Smooth muscle cell of the coronary artery (primary cell): ENCODE data around the gene DAGLA. TPM values are rescaled to one million over a fixed set of nuclear protein-coding genes. Genes with fewer than 3 reads are reported as not detected.

Experiments used
- total RNA-seq: library from RNA; depleted of rRNA; stranded (reverse); fragments of >200 nt; gene quantifications from 2 replicates; pipeline ENCODE4 v1.2.3, GENCODE V29; 2014; ENCODE audit warnings: low replicate concordance

The DAGLA gene, protein sequence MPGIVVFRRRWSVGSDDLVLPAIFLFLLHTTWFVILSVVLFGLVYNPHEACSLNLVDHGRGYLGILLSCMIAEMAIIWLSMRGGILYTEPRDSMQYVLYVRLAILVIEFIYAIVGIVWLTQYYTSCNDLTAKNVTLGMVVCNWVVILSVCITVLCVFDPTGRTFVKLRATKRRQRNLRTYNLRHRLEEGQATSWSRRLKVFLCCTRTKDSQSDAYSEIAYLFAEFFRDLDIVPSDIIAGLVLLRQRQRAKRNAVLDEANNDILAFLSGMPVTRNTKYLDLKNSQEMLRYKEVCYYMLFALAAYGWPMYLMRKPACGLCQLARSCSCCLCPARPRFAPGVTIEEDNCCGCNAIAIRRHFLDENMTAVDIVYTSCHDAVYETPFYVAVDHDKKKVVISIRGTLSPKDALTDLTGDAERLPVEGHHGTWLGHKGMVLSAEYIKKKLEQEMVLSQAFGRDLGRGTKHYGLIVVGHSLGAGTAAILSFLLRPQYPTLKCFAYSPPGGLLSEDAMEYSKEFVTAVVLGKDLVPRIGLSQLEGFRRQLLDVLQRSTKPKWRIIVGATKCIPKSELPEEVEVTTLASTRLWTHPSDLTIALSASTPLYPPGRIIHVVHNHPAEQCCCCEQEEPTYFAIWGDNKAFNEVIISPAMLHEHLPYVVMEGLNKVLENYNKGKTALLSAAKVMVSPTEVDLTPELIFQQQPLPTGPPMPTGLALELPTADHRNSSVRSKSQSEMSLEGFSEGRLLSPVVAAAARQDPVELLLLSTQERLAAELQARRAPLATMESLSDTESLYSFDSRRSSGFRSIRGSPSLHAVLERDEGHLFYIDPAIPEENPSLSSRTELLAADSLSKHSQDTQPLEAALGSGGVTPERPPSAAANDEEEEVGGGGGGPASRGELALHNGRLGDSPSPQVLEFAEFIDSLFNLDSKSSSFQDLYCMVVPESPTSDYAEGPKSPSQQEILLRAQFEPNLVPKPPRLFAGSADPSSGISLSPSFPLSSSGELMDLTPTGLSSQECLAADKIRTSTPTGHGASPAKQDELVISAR
- total RNA-seq: 0.98 and 1.6 TPM in 2 replicates

GRCh38 chr11:61679893-61680621 is at the start of gene DAGLA:
TSS of gene DAGLA (plus strand) at chr11:61680391. CDS start at chr11:61720156, 39,765 bp downstream.

DNA sequence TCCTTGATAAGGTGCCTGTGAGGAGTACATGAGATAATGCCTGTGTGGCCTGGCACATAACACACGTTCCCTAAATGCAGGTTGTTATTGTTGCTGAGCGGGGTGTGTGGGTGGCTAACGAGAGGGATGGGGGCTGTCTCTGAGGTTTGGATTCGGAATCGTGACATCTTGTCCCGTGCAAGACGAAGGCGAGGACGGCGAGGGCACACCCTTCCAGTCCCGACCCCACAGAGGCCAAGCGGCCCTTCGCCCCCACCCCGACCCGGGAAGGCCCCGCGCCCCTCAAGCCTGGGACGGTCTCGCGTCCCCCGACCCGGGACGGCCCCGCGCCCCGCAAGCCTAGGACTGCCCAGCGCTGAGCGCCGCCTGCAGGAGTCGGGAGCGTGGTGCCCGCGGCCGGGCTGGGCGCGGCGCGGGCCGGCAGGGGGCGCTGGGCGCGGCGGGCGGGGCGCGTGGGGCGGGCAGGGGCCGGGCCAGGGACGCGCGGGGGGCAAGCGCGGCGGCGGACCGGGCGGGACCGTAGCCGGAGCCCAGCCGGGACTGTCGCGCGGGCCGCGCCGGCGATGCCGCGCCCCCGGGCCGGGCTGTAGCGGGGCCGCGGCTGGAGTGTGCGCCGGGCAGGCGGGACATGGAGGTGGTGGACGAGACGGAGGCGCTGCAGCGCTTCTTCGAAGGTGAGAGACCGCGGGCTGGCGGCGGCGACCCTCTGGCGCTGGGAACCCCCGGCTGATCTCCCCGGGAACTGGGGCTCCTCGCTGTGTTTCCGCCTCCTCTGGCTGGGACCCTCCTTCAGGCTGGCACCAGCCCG is 72.1 kb downstream of the DAGLA start, which contains the start of gene MYRF:
Gene MYRF (plus strand): TSS at position 520 of the 808 bp plus-strand sequence. CDS start 109 bp downstream, at position 629.

GRCh38 chr11:61792310-61793082 is 112.3 kb downstream of the DAGLA start, which contains the start of the genes FEN1 and TMEM258:
TSS of gene FEN1 (plus strand) at chr11:61792911. CDS start at chr11:61795362, 2,451 bp downstream.
TSS of gene TMEM258 (minus strand) at chr11:61792599. CDS start at chr11:61792558, 41 bp downstream.

Other genes with a start within 250 kb of the DAGLA start
- not detected in 2 replicates for gene LRRC10B, start 171.6 kb upstream of the DAGLA start, total RNA-seq
- gene SYT7, start 99.3 kb upstream of the DAGLA start, total RNA-seq: 0.53 and 12.5 TPM in 2 replicates
- 0.12 and 1.6 TPM in 2 replicates for gene MYRF, start 72.2 kb downstream of the DAGLA start, total RNA-seq
- gene TMEM258, start 112.2 kb downstream of the DAGLA start, total RNA-seq: 171 and 292 TPM in 2 replicates
- gene FEN1, start 112.5 kb downstream of the DAGLA start, total RNA-seq: 12.2 and 18.6 TPM in 2 replicates
- 50.9 and 69.6 TPM in 2 replicates for gene FADS1, start 136.6 kb downstream of the DAGLA start, total RNA-seq
- 104 and 293 TPM in 2 replicates for gene FADS2, start 147.9 kb downstream of the DAGLA start, total RNA-seq
- gene FADS3, start 211.2 kb downstream of the DAGLA start, total RNA-seq: 57.0 and 111 TPM in 2 replicates
- gene RAB3IL1, start 237.2 kb downstream of the DAGLA start, total RNA-seq: 3.5 and 19.3 TPM in 2 replicates